ENCODE results near the gene ATP8B1. TPM values are rescaled to one million over a fixed set of nuclear protein-coding genes. Genes with fewer than 3 reads are reported as not detected.

The ATP8B1 gene
- total RNA-seq, 1 experiment from 2014 or later: 1.1 TPM

DNA sequence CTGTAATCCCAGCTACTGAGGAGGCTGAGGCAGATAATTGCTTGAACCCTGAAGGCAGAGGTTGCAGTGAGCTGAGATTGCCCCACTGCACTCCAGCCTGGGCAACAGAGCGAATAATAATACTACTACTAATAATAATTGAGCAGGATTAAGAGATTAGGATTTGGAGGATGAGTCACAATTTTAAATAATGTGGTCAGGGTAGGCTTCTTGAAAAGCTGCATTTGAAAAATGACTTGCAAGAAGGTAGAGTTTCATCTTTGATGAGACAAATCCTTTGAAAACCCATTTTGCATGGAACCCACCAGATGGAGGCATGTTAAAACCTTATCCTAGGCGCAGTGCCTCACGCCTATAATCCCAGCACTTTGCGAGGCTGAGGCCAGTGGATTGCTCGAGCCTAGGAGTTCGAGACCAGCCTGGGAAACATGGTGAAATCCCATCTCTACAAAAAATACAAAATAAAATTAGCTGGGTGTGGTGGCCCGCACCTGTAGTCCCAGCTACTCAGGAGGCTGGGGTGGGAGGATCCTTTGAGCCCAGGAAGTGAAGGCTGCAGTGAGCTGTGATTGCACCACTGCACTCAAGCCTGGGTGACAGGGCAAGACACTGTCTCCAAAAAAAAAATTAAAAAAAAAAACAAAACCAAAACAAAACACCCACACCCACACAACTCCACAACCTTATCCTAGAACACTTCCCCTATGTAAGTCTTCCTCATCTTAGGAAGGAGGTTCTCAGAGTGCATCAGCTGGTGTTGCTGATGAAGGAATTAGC lies 3.3 kb upstream of the ATP8B1 start:
- H4K8ac ChIP-seq (replicated peaks; ENCODE audit: insufficient read length, low read depth, low read length): no peak overlapping the region
- no peak overlapping the region for H4K91ac ChIP-seq (ENCODE audit: insufficient read length, low read depth, low read length)
- no peak overlapping the region for H3K27ac ChIP-seq (ENCODE audit: insufficient read length, low read depth, low read length)
- no peak overlapping the region for H3K9ac ChIP-seq (ENCODE audit: extremely low read depth, insufficient read length, low read length)
- no peaks in the 10 kb centered on the region for H3K79me2 ChIP-seq (ENCODE audit: insufficient read depth, low read length)
- H4K5ac ChIP-seq (ENCODE audit: insufficient read length, low read depth, low read length): no peak overlapping the region
- WGBS (ENCODE audit: extremely low coverage, insufficient read length, low lambda C conversion rate): no CpG with 5 or more reads among the region's 7 CpGs
- no peak overlapping the region for H2BK120ac ChIP-seq (ENCODE audit: low read depth, low read length, poor library complexity, severe bottlenecking)
- no peak overlapping the region for H3K56ac ChIP-seq (ENCODE audit: insufficient read length, low read depth, low read length)
- no peak overlapping the region for H3K23ac ChIP-seq (ENCODE audit: insufficient read length, low read depth, low read length)
- no peak overlapping the region for H3K4me2 ChIP-seq (ENCODE audit: insufficient read depth, insufficient read length, low read length)
- no peaks in the 10 kb centered on the region for H3K9me3 ChIP-seq (ENCODE audit: control insufficient read depth, low read depth, low read length)
- no peak overlapping the region for H2AK5ac ChIP-seq (ENCODE audit: insufficient read length, low read length)
- H2AFZ ChIP-seq (ENCODE audit: low read length): no peak overlapping the region
- TF ChIP-seq, protein P1, sequence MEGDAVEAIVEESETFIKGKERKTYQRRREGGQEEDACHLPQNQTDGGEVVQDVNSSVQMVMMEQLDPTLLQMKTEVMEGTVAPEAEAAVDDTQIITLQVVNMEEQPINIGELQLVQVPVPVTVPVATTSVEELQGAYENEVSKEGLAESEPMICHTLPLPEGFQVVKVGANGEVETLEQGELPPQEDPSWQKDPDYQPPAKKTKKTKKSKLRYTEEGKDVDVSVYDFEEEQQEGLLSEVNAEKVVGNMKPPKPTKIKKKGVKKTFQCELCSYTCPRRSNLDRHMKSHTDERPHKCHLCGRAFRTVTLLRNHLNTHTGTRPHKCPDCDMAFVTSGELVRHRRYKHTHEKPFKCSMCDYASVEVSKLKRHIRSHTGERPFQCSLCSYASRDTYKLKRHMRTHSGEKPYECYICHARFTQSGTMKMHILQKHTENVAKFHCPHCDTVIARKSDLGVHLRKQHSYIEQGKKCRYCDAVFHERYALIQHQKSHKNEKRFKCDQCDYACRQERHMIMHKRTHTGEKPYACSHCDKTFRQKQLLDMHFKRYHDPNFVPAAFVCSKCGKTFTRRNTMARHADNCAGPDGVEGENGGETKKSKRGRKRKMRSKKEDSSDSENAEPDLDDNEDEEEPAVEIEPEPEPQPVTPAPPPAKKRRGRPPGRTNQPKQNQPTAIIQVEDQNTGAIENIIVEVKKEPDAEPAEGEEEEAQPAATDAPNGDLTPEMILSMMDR (conservative IDR thresholded peaks at IDR 0.05): no peak
- no peak overlapping the region for H2BK20ac ChIP-seq (ENCODE audit: low read depth, low read length, poor library complexity, severe bottlenecking)
- Mint-ChIP-seq H3K27ac (no peak overlapping the region), H3K27me3 (ENCODE audit: low read depth) (peaks cover 49% of the 10 kb centered on the region), H3K9me3 (no peaks in the 10 kb centered on the region), H3K36me3 (ENCODE audit: insufficient read depth in 1 of 3, low read depth in 3 of 3) (no peaks in the 10 kb centered on the region; a peak in 1 of 7 replicates), H3K4me1 (peaks cover 13% of the 10 kb centered on the region in 2 experiments), H3K4me3 (no peak overlapping the region)
- no peaks in the 10 kb centered on the region for H3K4me1 ChIP-seq (ENCODE audit: insufficient read depth, low read length)
- no peak overlapping the region for H2BK15ac ChIP-seq (ENCODE audit: low read depth, low read length)
- no peak overlapping the region for H3K14ac ChIP-seq (ENCODE audit: insufficient read depth, low read length)
- peaks cover 17% of the 10 kb centered on the region; the same call in 1 of the 2 replicates for H3K27me3 ChIP-seq (ENCODE audit: insufficient read depth, low read length)
- H2BK5ac ChIP-seq (ENCODE audit: insufficient read length, low read length): no peak overlapping the region
- no peaks in the 10 kb centered on the region for H4K20me1 ChIP-seq (ENCODE audit: control insufficient read depth, insufficient read depth, insufficient read length)
- peaks cover 23% of the 10 kb centered on the region for H3K23me2 ChIP-seq (ENCODE audit: insufficient read length, low read depth, low read length, poor library complexity, severe bottlenecking)
- no peak overlapping the region for H3T11ph ChIP-seq (ENCODE audit: low read length)
- H3K18ac ChIP-seq (ENCODE audit: insufficient read length, low read depth, low read length): no peak overlapping the region
- DNase-seq: no peak
- H3K4ac ChIP-seq (ENCODE audit: low read depth, low read length): no peak overlapping the region
- no peaks in the 10 kb centered on the region for H3K79me1 ChIP-seq (ENCODE audit: insufficient read depth, low read depth, low read length, poor library complexity, severe bottlenecking)
- no peak overlapping the region for H2BK12ac ChIP-seq (ENCODE audit: insufficient read length, low read depth, low read length)

Measured in H9 (cell line).